GM04504 (cell line): Measurements from ENCODE around the gene CNNM3.

ENCODE experiments used
- DNase-seq: peaks from one replicate; pipeline ENCODE4 v3.0.0-alpha.2; 2012; ENCODE audit warnings: low read depth

The CNNM3 gene

GRCh38 chr2:96819128-96819875, 3.2 kb downstream of the CNNM3 start:
- DNase-seq, result no peak

DNA sequence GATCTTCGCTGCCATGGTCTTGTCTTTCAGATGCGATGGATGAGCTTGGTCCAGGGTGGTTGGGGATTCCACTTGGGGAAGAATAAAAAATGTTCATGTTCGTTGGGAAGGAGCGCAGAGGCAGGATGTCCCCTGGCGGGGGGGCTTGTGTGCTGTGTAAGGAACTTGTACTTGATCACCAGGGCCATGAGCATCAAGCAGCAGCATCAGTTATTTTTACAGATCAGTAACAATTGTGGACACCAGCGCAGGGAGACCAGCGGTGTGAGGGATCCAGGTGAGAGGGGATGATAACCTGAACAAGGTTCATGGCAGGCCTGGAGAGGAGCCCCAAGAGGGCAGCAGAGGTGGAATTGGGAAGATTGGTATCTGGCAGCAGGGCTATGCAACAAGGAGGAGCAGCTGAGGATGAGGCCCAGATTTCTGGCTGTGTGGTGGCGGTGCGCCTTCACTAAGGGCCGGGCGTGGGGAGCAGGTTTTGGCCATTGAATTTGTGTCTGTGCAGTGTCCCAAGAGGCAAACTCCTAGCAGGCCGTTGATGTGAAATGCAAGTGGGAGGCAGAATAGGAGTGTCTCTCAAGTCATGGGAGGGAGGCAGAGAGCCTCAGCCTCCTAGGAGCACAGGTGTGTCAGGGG, 3.9 kb downstream of the CNNM3 start:
- DNase-seq, result no peak

GRCh38 chr2:96821113-96821675, 5.1 kb downstream of the CNNM3 start:
- DNase-seq, result no peak

DNA sequence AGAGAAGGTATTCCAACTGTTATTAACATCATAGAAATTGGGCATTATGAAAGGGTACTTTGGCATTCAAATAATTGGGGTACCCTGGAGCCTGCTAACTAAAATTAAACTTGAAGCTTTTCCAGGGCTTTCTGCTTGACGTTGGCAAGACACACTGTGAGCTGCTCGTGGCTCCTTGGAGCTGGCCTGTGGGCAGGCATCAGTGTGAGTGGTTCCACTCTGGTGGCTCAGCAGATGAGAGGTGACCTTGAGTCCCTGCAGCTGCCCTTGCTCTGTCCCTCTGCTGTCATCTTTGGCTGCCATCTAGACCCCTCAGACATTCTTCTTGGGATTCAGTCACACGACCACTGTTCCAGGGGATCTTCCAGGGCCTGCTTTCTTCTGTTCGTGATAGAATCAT, 6.7 kb downstream of the CNNM3 start:
- DNase-seq, result no peak

DNA sequence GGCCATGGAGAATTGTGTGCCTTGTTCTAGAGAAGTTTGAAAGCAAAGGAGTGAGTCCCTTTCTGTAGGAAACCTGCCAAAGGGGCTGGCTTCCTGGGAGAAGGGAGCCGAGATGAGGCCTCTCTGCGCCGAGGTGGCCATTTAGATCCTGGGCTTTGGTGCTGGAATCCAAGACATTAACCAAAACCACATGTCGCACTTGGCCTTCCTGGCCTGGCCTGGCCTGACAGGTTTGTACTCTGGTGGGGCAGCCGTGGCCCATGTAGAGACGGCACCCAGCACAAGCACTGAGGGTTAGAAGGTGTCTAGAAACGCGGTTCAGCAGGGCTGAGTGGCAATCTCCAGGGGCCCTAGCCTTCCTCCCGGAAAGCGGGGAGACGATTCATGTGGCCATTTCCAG, 7.1 kb downstream of the CNNM3 start:
- no peak for DNase-seq

GRCh38 chr2:96824079-96824870, 8.2 kb downstream of the CNNM3 start:
- no peak for DNase-seq

DNA sequence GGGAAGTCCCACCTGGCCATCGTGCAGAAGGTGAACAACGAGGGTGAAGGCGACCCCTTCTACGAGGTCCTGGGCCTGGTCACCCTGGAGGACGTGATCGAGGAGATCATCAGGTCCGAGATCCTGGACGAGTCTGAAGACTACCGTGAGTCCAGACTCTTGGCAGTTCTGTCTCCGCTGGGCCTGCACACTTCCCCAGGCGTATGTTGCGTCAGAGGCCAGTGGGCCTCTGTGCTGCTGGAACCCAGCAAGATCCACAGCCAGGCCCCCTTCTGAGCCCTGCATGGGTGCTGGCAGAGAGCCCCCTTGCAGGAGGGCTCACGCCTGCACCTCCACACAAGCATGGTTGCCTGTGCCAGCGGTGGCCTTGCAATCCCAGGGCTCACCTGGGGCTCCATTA, 9.0 kb downstream of the CNNM3 start:
- DNase-seq, result no peak

GRCh38 chr2:96826546-96827278, 10.6 kb downstream of the CNNM3 start:
- DNase-seq, result no peak

GRCh38 chr2:96828436-96828835, 12.4 kb downstream of the CNNM3 start:
- DNase-seq, result no peak

DNA sequence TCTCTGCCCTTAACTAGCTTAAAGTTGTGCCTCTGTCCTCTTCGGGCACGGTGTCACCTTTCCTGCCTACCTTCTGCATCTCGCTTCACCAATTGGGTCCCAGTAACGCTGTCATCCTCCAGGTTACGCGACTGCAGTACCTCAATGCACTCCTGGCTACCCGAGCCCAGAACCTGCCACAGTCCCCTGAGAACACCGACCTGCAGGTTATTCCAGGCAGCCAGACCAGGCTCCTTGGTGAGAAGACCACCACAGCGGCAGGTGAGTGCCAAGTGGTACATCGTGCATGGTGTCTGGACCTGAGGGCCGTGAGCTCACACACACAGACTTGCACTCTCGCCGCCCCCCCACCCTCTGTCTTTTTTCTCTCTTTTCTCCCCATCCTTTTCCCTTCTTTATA, 12.8 kb downstream of the CNNM3 start:
- no peak for DNase-seq

DNA sequence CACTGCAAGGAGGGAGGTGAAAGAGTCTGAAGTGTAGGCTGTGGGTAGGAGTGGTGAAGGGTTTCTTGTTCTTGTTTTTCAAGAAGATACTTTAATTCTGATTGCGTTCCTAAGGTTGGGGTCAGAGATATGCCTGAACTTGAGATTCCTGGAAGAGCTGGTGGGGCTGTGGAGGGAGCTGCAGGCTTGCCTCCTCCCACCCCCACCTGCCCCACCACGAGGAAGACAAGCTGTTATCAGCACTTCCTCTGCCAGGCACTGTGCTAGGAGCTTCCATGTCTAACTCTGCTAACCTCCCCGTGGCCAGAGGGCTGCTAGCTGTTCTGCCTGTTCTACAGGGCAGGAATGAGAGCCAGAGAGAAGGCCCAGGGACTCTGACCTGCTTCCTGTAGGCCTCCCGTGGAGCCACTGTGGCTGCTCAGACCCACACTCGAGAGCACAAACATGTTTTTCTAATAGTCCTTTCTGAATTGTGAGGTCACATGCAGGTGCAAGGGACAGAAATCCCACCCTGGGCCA, 14.0 kb downstream of the CNNM3 start:
- DNase-seq, result no peak

GRCh38 chr2:96831679-96832078, 15.6 kb downstream of the CNNM3 start:
- DNase-seq, result no peak

GRCh38 chr2:96832408-96832753, 16.3 kb downstream of the CNNM3 start:
- DNase-seq, result no peak

DNA sequence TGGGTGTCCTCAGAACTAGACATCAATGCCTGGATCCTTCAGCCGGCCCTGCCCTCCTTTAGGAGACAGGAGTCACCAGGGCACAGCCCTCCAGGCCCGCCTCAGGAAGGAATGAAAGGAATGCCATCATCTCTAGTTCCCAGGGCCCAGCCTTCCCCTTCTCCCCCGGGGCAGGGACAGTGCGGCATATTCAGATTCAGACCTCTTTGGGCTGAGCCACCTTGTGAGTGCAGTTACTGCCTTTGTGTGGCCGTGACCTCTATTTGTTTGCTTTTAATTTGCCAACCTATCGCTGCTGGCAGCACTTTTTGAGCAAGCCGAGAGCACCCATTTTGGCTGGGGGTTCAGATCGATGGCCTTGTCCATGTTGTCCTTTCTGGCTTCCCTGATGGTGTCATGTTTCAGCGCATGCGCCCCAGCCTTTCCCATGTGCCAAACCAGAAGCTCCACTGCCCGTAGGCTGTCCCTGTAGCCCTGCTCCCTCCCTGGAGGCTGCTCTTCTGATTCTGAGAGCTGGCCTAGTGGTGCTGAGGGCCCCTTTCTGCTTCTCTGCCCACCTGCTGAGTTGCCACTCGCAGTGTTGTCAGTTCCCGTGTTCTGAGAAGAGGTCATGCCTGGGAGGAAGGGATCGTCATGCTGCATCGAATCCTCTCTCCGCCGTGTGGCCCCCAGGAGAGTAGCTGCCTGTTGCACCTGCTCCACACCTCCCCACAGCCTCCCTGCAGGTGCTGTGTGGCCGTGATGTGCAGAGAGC, 16.9 kb downstream of the CNNM3 start:
- no peak for DNase-seq

GRCh38 chr2:96835830-96836229, 19.8 kb downstream of the CNNM3 start:
- DNase-seq, result no peak

DNA sequence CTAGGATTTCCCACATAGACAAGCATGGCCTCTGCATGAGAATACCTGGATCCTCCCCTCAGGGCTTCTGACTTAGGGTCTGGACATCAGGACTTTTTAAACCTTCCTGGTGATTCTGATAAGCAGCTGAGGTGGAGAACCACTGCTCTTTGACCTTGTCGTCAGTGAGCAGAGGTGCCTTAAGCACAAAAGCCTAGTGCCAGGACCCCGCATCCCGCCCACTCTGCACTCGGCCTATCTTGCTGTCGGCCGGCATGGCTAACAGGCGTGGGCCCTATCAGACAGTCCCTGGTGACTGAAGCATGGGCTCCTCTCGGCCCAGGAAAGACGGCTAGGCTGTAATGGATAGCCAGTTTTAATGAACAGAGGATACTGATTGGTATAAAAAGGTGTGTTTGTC, 21.5 kb downstream of the CNNM3 start:
- DNase-seq, result no peak

DNA sequence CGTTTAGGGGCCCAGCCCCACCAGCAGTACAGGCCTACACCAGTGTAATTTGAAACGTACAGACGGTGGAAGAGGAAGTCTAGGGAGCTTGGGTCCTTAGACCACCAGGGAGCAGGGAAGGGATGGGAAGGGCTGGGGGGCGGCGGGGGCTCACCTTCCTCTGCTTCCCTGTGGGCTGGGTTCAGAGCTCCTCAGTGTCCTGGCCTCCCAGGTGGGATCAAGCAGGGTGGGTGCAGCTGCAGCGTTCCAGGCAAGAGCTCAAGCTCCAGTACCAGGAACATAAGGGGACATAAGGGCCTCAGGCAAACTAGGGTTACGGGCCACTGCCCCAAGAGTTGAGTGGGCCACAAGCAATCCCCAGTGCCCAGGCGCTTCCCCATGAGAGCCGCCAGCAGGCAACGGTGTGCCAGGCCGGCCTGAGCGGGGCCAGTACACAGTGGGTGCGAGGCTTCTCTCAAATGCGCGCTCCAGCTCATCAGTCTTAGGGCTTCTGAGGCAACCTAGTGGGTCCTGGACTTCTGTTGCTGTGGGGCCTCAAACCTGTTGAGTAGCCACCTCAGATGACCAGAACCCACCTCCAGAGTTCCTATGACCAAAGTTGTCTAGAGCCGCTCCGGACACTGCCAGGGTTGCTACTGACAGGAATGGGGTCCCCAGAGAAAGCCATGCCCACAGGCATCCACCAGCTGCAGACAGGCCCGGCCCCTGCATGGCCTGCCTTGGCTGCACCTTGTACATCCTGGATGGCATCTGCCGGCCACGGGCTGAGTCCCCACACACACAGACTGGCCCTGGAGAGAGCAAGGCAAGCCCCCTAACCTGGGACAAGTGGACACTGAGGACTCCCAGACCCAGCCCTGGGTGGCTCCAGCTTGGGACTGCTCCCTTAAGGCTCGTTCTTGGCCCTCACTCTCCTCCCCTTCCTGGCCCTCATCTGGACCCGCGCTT, 22.6 kb downstream of the CNNM3 start:
- DNase-seq, result no peak

DNA sequence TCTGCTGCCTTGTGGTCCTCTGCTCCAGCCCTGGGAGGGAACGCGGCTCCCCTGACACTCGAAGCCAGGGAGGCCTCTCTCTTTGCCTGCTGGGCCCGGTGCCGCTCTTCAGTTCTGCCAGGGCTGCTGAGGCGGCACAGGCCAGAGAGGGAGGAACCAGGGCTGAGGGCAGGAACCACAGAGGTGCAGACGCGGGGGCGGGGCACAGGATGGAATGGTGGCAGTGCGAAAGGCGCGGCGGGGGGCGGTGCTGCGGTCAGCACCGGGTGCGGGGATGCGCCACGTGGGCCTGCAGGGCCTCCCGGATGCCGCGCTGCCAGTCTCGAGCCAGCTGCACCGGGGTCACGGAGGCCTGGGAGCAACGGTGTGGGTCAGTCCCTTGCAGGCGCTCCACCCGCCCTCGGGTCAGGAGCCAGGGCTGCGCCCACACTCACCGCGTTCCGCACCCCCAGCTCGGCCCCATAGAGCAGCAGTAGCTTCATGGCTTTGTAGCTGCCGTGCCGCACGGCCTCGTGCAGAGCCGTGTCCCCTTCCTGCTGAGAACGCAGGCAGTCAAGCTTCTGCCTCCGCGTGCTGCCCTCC, 23.3 kb downstream of the CNNM3 start:
- DNase-seq, result no peak
